Measurements from ENCODE around the gene EML4. TPM values are rescaled to one million over a fixed set of nuclear protein-coding genes. Genes with fewer than 3 reads are reported as not detected.

The EML4 gene
- total and polyA plus RNA-seq, 2 of the 13 experiments (the other 11 are each of a cell fraction or from before 2014, with no cell fraction given) = 243 to 476 TPM

DNA sequence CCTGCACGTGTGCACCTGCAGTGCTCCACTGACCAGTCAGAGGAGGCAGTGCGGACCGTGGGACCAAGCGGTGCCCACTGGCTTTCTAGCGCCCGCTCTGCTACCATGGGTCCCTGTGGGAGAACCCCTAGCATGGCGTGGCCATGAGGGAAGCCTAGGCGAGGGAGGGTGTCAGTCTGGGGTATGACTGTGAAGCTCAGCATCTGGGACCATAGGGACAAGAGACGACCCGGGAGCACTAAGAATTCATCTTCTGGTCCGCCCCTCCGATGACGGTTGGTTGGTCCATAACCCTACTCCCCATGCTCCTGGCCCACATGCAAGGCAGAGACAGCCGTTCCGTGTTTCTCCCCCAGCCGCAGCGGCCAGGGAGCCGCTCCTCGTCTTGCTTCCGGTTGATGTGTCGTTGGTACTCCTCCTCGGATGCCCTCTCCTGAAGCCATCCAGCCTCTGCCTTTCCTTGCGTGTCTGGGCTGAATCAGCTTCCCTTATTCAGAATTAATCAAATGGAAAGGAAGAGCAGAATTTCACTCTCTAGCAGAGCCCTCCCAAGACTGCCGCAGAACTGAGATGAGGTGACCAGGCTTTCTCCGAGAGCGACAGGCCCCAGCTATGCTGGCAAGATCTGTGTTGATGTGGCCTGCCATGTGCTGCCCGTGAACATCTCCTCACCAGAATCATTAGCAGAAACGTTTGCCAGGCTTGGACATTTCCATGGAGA lies 168.9 kb downstream of the EML4 start (continued):
- TF ChIP-seq, protein P1, sequence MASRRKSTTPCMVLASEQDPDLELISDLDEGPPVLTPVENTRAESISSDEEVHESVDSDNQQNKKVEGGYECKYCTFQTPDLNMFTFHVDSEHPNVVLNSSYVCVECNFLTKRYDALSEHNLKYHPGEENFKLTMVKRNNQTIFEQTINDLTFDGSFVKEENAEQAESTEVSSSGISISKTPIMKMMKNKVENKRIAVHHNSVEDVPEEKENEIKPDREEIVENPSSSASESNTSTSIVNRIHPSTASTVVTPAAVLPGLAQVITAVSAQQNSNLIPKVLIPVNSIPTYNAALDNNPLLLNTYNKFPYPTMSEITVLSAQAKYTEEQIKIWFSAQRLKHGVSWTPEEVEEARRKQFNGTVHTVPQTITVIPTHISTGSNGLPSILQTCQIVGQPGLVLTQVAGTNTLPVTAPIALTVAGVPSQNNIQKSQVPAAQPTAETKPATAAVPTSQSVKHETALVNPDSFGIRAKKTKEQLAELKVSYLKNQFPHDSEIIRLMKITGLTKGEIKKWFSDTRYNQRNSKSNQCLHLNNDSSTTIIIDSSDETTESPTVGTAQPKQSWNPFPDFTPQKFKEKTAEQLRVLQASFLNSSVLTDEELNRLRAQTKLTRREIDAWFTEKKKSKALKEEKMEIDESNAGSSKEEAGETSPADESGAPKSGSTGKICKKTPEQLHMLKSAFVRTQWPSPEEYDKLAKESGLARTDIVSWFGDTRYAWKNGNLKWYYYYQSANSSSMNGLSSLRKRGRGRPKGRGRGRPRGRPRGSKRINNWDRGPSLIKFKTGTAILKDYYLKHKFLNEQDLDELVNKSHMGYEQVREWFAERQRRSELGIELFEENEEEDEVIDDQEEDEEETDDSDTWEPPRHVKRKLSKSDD (CRISPR knock-in tag; IDR thresholded peaks at IDR 0.05; ENCODE audit: low read depth) = no peak
- no peak for TF ChIP-seq TCF7 (IDR thresholded peaks at IDR 0.05; ENCODE audit: low read depth)
- TF ChIP-seq SALL1 (CRISPR knock-in tag; IDR thresholded peaks at IDR 0.05) = no peak
- peak; percentile 51 for TF ChIP-seq PAF1 (CRISPR knock-in tag; IDR thresholded peaks at IDR 0.05)
- TF ChIP-seq MTERF4 (CRISPR knock-in tag; IDR thresholded peaks at IDR 0.05) = 0 out of 2 replicates have a peak, but pooled peaks have one; percentile 13
- no peak for TF ChIP-seq ZNF235 (CRISPR knock-in tag; IDR thresholded peaks at IDR 0.05; ENCODE audit: borderline replicate concordance)
- peak; percentile 21; the same call in 1 of the 2 replicates for TF ChIP-seq MBD4 (IDR thresholded peaks at IDR 0.05; ENCODE audit: borderline replicate concordance, low read length)
- peak; percentile 12; the same call in 1 of the 2 replicates for TF ChIP-seq ZNF431 (CRISPR knock-in tag; IDR thresholded peaks at IDR 0.05; ENCODE audit: borderline replicate concordance, low read depth)
- TF ChIP-seq YEATS4 (CRISPR knock-in tag; IDR thresholded peaks at IDR 0.05; ENCODE audit: borderline replicate concordance) = no peak; the same call in 1 of the 2 replicates
- TF ChIP-seq ZBTB38 (CRISPR knock-in tag; IDR thresholded peaks at IDR 0.05) = peak; percentile 85; the same call in 1 of the 2 replicates
- peak; percentile 36; the same call in 1 of the 2 replicates for TF ChIP-seq ZSCAN21 (CRISPR knock-in tag; IDR thresholded peaks at IDR 0.05; ENCODE audit: borderline replicate concordance)
- no peak for TF ChIP-seq KDM6A (CRISPR knock-in tag; IDR thresholded peaks at IDR 0.05; ENCODE audit: low read depth)
- no peak for TF ChIP-seq CBX2 (IDR thresholded peaks at IDR 0.05; ENCODE audit: low read depth, low read length)
- no peak for TF ChIP-seq CBX2 (CRISPR knock-in tag; IDR thresholded peaks at IDR 0.05; ENCODE audit: low read depth)
- TF ChIP-seq CERS6 (CRISPR knock-in tag; IDR thresholded peaks at IDR 0.05) = 0 out of 2 replicates have a peak, but pooled peaks have one; percentile 32
- peak; percentile 26 for TF ChIP-seq ZEB1 (IDR thresholded peaks at IDR 0.05; ENCODE audit: insufficient replicate concordance, low read depth)
- TF ChIP-seq, protein P2, sequence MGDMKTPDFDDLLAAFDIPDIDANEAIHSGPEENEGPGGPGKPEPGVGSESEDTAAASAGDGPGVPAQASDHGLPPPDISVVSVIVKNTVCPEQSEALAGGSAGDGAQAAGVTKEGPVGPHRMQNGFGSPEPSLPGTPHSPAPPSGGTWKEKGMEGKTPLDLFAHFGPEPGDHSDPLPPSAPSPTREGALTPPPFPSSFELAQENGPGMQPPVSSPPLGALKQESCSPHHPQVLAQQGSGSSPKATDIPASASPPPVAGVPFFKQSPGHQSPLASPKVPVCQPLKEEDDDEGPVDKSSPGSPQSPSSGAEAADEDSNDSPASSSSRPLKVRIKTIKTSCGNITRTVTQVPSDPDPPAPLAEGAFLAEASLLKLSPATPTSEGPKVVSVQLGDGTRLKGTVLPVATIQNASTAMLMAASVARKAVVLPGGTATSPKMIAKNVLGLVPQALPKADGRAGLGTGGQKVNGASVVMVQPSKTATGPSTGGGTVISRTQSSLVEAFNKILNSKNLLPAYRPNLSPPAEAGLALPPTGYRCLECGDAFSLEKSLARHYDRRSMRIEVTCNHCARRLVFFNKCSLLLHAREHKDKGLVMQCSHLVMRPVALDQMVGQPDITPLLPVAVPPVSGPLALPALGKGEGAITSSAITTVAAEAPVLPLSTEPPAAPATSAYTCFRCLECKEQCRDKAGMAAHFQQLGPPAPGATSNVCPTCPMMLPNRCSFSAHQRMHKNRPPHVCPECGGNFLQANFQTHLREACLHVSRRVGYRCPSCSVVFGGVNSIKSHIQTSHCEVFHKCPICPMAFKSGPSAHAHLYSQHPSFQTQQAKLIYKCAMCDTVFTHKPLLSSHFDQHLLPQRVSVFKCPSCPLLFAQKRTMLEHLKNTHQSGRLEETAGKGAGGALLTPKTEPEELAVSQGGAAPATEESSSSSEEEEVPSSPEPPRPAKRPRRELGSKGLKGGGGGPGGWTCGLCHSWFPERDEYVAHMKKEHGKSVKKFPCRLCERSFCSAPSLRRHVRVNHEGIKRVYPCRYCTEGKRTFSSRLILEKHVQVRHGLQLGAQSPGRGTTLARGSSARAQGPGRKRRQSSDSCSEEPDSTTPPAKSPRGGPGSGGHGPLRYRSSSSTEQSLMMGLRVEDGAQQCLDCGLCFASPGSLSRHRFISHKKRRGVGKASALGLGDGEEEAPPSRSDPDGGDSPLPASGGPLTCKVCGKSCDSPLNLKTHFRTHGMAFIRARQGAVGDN (CRISPR knock-in tag; IDR thresholded peaks at IDR 0.05) = peak; percentile 60
- TF ChIP-seq SNAPC2 (CRISPR knock-in tag; IDR thresholded peaks at IDR 0.05) = no peak
- no peak for TF ChIP-seq GABPA (IDR thresholded peaks at IDR 0.05; ENCODE audit: low read depth, low read length)
- no peak for TF ChIP-seq GABPA (CRISPR knock-in tag; IDR thresholded peaks at IDR 0.05; ENCODE audit: low read depth)

All from HepG2 (cell line).